ENCODE measurements around the gene EMC7.
"Not testable (repeated sequence)": the region's sequence is repeated elsewhere in the genome, so short reads cannot be mapped to it uniquely, and the experiment has no call there.

EMC7 gene

DNA sequence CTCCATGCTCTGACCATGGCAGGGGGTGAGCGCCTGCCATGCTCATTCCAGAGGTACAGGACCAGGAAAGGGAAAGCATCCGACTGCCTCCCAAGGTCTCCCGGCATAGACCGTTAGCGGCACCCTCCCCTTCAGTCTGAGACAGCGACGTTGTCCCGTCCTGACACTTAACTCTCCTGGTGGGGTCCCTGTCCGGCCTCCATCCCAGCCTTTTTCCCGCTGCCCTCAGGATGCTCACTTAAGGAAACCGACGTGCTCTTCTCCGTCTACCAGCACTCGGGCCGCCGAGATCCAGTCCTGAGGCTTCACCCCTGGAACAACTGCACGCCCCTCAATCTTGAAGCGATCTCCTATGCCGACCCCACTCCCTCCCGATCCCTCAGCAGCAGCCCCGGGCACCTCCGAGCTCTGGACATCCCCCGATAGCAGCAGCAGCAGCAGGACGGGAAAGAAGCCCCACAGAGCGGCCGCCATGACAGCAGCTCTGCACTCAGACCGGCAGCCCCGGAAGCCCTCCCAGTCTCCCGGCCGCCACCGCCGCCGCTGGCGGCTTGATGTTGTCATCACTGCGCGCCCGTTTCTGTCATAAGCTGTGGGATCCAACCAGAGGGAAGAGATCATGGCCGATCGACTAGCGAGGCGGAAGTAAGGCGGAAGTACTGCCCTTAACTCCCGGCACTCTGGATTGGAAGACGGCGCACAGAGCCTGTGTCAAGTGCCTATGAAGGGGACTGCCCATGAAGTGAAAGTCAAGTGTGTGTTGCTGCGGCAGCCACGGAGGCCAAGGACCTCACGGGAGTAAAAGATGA lies at the start of gene EMC7, which contains the start of gene PGBD4:
Gene EMC7, minus strand, starts transcription at position 497 of the 809 bp plus-strand sequence. Its CDS starts 23 bp downstream, at position 474.
Gene PGBD4, plus strand, starts transcription at position 718 of the 809 bp plus-strand sequence. CDS start 449 bp downstream, outside the sequence.
- DNase-seq, result peak; percentile 99

GRCh38 chr15:34147371-34148140 lies 45.9 kb upstream of the EMC7 start:
- DNase-seq, result no peak

DNA sequence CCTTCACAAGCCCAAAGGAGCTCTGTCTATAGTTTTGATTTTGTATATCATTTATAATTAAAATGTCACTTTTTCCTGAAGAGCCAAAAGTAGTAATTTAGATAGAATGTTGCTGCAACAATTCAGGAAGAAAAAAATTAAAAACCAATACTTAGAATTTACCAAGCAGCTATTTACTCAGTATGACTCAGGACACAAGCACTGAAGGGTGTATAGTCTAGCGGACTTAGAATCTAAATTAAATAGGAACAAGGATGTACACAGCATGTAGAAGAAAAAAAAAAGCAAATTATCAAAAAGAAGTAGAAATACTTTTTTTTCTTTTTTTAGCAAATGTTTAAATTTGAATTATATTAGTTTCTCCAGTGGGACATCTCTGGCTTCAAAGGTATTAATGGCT lies 31.8 kb upstream of the EMC7 start:
- DNase-seq, result no peak

DNA sequence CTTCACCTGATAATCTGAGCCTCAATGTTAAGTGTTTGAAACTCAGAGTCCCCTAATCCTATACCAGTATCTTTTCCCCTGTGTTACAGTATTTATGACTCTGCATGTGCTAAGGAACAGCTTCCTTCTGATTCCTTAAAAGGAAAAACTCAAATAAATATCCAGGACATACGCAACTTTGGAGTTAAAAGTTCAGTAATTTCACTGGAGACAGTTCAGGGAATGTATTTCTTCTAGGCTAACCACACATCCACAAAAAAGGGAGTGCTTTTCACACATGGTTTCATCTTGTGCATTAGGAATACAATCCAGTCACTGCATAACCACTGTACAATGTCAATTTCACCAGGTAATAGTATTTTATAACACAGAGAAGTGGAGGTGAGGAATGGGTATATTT lies 31.2 kb upstream of the EMC7 start:
- no peak for DNase-seq

DNA sequence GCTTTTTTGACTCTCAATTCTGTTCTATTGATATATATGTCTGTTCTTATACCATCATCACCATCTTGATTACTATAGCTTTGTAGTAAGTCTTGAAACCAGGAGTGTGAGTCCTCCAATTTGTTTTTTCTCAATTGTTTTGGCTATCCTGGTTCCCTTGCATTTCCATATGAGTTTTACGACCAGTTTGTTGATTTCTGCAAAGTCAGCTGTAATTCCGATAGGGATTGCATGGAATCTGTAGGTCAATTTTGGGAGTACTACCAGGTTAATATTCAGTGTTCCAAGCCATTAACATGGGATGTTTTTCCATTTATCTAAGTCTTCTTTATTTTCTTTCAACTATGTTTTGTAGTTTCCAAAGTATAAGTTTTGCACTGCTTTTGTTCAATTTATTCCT lies 27.2 kb upstream of the EMC7 start:
- no peak for DNase-seq

DNA sequence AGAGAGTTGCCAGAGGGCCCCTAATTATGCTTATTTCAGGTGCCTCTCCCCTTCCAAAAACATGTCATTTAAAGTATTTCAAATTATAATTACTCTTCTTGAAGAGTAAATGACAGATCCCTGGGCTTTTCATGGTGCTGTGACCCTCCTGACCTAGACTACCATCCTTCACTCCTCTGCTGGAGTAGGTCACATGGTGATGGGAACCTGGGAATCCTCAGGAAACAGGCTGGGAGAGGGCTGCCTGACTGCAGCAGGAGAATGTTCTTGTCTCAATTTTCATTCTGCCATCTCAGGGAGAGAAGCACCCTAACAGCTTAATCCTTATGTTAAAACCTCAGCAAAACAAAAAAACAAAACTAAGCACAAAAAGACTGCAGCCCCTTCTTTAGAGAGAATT lies 24.9 kb upstream of the EMC7 start:
- DNase-seq, result no peak

GRCh38 chr15:34125945-34126344 lies 24.3 kb upstream of the EMC7 start:
- no peak for DNase-seq

DNA sequence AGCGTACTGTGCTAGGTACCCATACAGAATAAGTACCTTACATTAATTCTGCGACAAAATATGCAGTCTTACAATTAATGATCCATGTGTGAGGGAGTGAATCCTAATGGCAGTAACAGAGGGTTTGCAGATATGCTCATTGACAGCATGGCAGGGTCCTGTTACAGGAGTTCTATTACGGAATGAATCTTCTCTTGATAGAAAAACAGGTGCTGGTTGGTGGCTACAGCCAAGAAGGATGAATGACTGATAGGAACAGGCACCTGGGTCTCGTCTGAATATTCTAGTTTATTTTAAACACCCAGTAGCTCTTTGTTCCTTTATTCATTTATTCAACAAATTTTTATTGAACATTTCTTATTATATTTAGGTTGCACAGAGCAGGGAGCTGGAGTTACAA lies 23.0 kb upstream of the EMC7 start:
- DNase-seq, result no peak

- DNase-seq, result peak; percentile 93
Measured at GRCh38 chr15:34122771-34123183, 21.1 kb upstream of the EMC7 start.

DNA sequence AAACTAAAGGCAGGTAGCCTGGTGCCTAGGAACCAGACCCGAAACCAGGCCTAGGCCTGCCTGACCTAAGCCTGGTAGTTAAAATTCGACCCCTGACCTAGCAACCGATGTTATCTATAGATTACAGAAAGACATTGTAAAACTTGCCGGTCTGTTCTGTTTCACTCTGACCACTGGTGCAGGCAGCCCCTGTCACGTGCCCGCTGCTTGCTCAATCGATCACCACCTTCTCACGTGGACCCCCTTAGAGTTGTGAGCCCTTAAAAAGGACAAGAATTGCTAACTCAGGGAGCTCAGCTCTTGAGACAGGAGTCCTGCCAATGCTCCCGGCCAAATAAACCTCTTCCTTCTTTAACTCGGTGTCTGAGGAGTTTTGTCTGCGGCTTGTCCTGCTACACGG lies 20.1 kb upstream of the EMC7 start:
- not testable (repeated sequence) for DNase-seq

DNA sequence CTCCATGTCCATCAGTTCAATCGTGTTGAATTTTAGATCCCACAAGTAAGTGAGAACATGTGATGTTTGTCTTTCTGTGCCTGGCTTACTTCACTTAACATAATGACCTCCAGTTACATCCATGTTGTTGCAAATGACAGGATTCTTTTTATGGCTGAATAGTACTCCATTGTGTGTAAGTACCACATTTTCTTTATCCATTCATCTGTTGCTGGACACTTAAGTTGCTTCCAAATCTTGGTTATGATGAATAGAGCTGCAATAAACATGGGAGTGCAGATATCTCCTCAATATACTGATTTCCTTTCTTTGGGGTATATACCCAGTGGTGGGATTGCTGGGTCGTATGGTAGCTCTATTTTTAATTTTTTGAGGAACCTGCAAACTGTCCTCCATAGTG lies 18.8 kb upstream of the EMC7 start:
- not testable (repeated sequence) for DNase-seq

DNA sequence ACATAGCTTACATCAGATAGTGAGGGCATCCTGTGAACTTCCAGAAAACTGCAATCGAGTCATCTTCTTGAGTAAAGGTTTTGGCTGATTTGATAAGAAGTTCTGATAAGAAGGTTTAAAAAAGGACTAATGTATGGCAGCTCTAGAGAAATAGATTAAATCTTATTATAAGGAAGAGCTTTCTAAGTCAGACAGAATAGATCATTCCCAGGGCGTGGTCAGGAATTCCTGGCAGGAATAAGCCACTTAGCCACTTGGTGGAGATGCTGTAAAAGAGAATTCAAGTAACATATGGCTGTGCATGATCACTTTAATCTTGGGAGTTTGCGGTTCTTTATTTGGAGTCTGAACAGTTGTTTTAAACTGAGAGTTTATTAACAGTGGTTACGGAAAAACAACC lies 17.6 kb upstream of the EMC7 start:
- peak; percentile 35 for DNase-seq

DNA sequence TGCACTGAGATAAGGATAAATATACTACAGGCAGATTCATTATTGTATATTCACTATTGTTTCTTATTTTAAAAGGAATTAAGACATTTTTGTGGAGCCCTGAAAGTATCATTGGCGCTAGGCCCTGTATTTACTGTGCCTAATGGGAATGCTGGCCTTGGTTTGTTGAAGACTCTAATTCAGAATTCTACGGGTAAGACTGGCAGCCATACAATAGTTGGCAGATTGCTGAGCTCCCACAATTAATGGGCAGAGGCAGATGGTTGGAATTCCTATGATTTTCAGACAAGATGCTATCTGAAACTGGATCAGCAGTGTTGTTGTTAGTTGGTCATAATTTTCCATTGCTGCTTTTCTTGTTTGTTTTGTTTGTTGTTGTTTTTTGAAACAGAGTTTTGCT lies 15.0 kb upstream of the EMC7 start:
- DNase-seq, result no peak

DNA sequence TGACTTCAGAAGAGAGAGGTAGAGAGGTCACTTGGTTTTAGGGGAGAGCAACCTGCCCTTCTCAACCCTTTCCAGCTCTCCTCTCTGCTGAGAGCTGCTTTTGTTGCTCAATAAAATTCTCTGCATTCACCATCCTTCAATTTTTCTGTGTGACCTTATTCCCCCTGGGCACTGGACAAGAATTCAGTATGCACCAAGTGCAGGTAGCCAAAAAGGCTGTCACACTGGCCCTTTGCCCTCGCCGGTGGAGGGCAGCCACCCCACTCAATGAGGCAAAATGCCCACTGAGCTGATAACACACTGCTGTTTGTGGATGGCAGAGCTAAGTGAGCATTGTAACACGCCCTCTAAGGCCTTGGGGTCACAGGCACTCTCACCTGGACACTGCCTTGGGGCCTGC lies 13.1 kb upstream of the EMC7 start:
- DNase-seq, result no peak

- DNase-seq, result no peak
Measured at GRCh38 chr15:34114215-34114614, 12.6 kb upstream of the EMC7 start.

DNA sequence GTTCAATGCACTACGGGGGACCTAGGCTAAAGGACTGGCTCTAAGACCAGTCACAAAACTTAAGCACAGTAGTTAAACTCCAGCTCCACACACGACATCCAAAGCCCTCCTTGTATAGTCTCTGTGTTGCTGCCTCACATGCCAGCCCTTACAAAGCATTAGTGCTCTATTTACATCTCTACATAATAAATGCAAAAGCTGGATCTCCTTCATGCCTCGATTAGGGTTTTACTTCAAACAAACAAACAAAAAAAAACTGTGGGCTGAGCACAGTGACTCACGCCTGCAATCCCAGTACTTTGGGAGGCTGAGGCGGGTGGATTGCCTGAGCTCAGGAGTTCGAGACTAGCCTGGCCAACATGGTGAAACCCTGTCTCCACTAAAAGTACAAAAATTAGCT lies 9.8 kb upstream of the EMC7 start:
- no peak for DNase-seq

DNA sequence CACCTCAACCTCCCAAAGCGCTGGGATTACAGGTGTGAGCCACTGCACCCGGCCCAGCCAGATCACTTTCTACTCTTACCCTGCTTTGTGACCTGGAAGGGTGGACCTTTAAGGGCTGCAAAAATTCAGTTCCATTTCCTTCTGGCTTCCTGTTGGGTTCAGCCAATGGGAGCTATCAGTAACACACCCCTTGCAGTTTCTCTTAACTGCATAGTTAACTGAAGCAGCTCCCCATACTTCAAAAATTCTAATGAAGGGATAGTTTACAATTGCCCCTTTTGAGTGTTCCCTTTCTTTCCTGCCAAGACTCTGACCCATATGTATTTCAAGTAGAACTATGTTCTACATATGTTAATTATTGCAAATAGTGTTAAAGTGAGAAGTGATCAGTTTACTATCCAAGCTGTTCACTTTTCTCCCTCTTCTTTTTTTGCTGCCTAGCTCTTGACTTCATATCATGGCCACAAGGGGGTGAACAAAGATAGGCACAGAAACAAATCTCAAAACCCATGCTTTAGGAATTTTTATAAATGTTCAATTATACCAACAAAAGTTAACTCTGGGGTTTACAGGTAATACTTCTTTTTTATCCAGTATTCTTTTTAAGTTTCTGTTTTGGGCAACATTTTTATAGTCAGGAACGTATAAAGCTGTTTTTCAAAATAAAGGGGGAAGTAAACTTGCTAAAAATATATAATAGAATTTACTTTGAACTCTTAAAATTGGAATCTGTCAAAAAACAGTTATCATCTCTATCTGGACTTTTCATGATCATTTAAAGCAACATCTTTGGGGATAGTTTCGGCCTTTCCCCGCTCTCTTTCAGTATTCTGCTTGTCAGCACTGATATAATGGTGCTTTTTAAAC lies 8.4 kb upstream of the EMC7 start:
- DNase-seq, result peak; percentile 48

DNA sequence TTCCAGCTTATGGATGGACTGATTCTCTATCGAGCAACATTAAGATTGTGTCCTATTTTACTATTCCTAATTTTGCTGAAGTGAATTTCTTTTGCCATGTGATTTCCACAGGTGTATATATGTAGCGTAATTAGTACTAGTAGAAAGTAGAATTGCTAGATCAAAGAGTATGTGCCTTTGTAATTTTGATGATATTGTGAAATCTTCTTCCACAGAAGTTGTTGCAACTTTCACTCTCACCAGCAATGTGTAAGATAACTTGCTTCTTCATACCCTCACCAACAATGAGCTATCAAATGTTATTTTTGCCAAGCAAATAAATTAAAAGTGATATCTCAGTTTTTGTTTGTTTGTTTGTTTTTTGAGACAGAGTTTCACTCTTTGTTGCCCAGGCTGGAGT lies 5.7 kb upstream of the EMC7 start:
- no peak for DNase-seq

- no peak for DNase-seq
Measured at GRCh38 chr15:34106423-34106822, 4.8 kb upstream of the EMC7 start.

DNA sequence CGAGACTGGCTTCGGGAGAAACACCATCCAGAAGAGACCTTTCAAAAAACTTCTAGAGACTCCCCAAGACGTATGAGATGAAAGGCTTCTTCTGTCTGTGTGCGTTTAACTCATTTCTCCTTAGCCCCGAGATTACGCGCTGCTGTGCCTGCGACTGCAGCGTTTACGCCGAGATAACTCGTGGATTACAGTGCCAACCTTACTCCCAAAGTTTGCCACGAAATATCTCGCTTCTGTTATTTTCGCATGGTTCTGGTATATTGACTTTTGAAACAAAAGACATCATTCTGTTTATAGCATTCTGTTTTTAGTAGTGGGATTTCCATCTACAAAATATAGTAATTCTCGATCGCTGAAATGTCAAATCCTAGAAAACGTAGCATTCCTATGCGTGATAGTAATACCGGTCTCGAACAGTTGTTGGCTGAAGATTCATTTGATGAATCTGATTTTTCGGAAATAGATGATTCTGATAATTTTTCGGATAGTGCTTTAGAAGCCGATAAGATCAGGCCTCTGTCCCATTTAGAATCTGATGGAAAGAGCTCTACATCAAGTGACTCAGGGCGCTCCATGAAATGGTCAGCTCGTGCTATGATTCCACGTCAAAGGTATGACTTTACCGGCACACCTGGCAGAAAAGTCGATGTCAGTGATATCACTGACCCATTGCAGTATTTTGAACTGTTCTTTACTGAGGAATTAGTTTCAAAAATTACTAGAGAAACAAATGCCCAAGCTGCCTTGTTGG lies 688 bp upstream of the EMC7 start:
- DNase-seq, result no peak

- no peak for DNase-seq
Measured at GRCh38 chr15:34099914-34100313, 1.7 kb downstream of the EMC7 start.

- peak; percentile 65 for DNase-seq
Measured at GRCh38 chr15:34085746-34086145, 15.9 kb downstream of the EMC7 start.

Data from HCEC 1CT (cell line).